WTC11 (cell line): Measurements from ENCODE around the gene CCDC6. TPM values are rescaled to one million over a fixed set of nuclear protein-coding genes. Genes with fewer than 3 reads are reported as not detected.

ENCODE experiments used
- ATAC-seq: fragments of 200-7000 bp; cut with Tn5 transposase; 2 replicates; pipeline ENCODE4 v1.10.0; 2021; ENCODE audit warnings: mild to moderate bottlenecking, moderate library complexity
- CTCF ChIA-PET: fragments of 300-600 bp; sonication (Branson Sonifier 250); formaldehyde crosslinking; loops from one replicate; lab custom pipeline; 2021; ENCODE audit warnings: antibody characterized with exemption; lab: Charles Lee
- POLR2A ChIA-PET: fragments of 350-600 bp; sonication (Branson Sonifier 250); formaldehyde crosslinking; loops from one replicate; lab custom pipeline; 2021; ENCODE audit warnings: antibody characterized with exemption; lab: Charles Lee
- DNase-seq: peaks from one replicate; pipeline ENCODE4 v3.0.0; 2021; ENCODE audit warnings: low spot score
- H3K27ac Mint-ChIP-seq: 2 replicates; pipeline ENCODE4 v1.8.0; 2021; ENCODE audit warnings: mixed read lengths
- H3K27me3 Mint-ChIP-seq: 2 replicates; pipeline ENCODE4 v1.8.0; 2021; ENCODE audit warnings: low read depth, mild to moderate bottlenecking, moderate library complexity, mixed read lengths
- H3K36me3 Mint-ChIP-seq: 2 replicates; pipeline ENCODE4 v1.8.0; 2021; ENCODE audit warnings: mixed read lengths
- H3K4me1 Mint-ChIP-seq: 2 replicates; pipeline ENCODE4 v1.8.0; 2022; ENCODE audit warnings: mixed read lengths
- H3K4me3 Mint-ChIP-seq: 2 replicates; pipeline ENCODE4 v1.8.0; 2021; ENCODE audit warnings: mild to moderate bottlenecking, moderate library complexity, mixed read lengths
- H3K9me3 Mint-ChIP-seq: 2 replicates; pipeline ENCODE4 v1.8.0; 2021; ENCODE audit warnings: mixed read lengths
- ATF1 ChIP-seq: sonication (generic); formaldehyde crosslinking; IDR thresholded peaks from 2 replicates; pipeline ENCODE4 v1.8.1; 2023; ENCODE audit warnings: mild to moderate bottlenecking, moderate library complexity, missing genetic modification reagents
- CBFB ChIP-seq: sonication (generic); formaldehyde crosslinking; IDR thresholded peaks from 2 replicates; pipeline ENCODE4 v1.8.1; 2022; ENCODE audit warnings: mild to moderate bottlenecking, low read depth, missing genetic modification reagents
- E2F1 ChIP-seq: sonication (generic); formaldehyde crosslinking; IDR thresholded peaks from 2 replicates; pipeline ENCODE4 v1.8.0; 2022; ENCODE audit warnings: mild to moderate bottlenecking, missing genetic modification reagents
- ESRRA ChIP-seq: sonication (generic); formaldehyde crosslinking; IDR thresholded peaks from 2 replicates; pipeline ENCODE4 v1.8.1; 2022; ENCODE audit warnings: mild to moderate bottlenecking, missing genetic modification reagents, borderline replicate concordance
- FOXJ3 ChIP-seq: sonication (generic); formaldehyde crosslinking; IDR thresholded peaks from 2 replicates; pipeline ENCODE4 v1.9.0; 2021; ENCODE audit warnings: missing genetic modification reagents, mild to moderate bottlenecking, borderline replicate concordance
- HMGXB4 ChIP-seq: sonication (generic); formaldehyde crosslinking; IDR thresholded peaks from 2 replicates; pipeline ENCODE4 v1.8.1; 2023; ENCODE audit warnings: mild to moderate bottlenecking, moderate library complexity, missing genetic modification reagents
- IRF2 ChIP-seq: sonication (generic); formaldehyde crosslinking; IDR thresholded peaks from 2 replicates; pipeline ENCODE4 v1.8.0; 2022; ENCODE audit warnings: low read depth, missing genetic modification reagents, borderline replicate concordance
- JAZF1 ChIP-seq: fragments of 250-450 bp; sonication (Bioruptor Pico); IDR thresholded peaks from 2 replicates; pipeline ENCODE4 v1.9.0; 2021; ENCODE audit warnings: moderate library complexity, mild to moderate bottlenecking, inconsistent platforms
- JUN ChIP-seq: sonication (generic); formaldehyde crosslinking; IDR thresholded peaks from 2 replicates; pipeline ENCODE4 v1.8.0; 2023; ENCODE audit warnings: mild to moderate bottlenecking, missing genetic modification reagents
- MAX ChIP-seq: sonication (generic); formaldehyde crosslinking; IDR thresholded peaks from 2 replicates; pipeline ENCODE4 v1.8.0; 2022; ENCODE audit warnings: mild to moderate bottlenecking, missing genetic modification reagents
- MYBL2 ChIP-seq: sonication (generic); formaldehyde crosslinking; IDR thresholded peaks from 2 replicates; pipeline ENCODE4 v1.8.1; 2023; ENCODE audit warnings: mild to moderate bottlenecking, moderate library complexity, missing genetic modification reagents
- NFE2L1 ChIP-seq: sonication (generic); formaldehyde crosslinking; IDR thresholded peaks from 2 replicates; pipeline ENCODE4 v1.8.1; 2023; ENCODE audit warnings: missing genetic modification reagents
- NR2C2 ChIP-seq: sonication (generic); formaldehyde crosslinking; IDR thresholded peaks from 2 replicates; pipeline ENCODE4 v1.8.0; 2022; ENCODE audit warnings: mild to moderate bottlenecking, missing genetic modification reagents
- SMAD4 ChIP-seq: sonication (generic); formaldehyde crosslinking; IDR thresholded peaks from 2 replicates; pipeline ENCODE4 v1.8.0; 2022; ENCODE audit warnings: mild to moderate bottlenecking, missing genetic modification reagents
- TEAD4 ChIP-seq: sonication (generic); formaldehyde crosslinking; IDR thresholded peaks from 2 replicates; pipeline ENCODE4 v1.8.0; 2022; ENCODE audit warnings: mild to moderate bottlenecking, missing genetic modification reagents
- USF2 ChIP-seq: sonication (generic); formaldehyde crosslinking; IDR thresholded peaks from 2 replicates; pipeline ENCODE4 v1.8.1; 2023; ENCODE audit warnings: mild to moderate bottlenecking, missing genetic modification reagents, moderate library complexity
- ZNF317 ChIP-seq: sonication (generic); formaldehyde crosslinking; IDR thresholded peaks from 2 replicates; pipeline ENCODE4 v1.8.1; 2023; ENCODE audit warnings: low read depth, mild to moderate bottlenecking, moderate library complexity, missing genetic modification reagents, borderline replicate concordance
- total RNA-seq: library from RNA; stranded (reverse); gene quantifications from 3 replicates; pipeline ENCODE4 v1.2.3, GENCODE V29; 2021
- TF ChIP-seq, protein P1 (sequence below): sonication (generic); formaldehyde crosslinking; IDR thresholded peaks from 2 replicates; pipeline ENCODE4 v1.8.1; 2023; ENCODE audit warnings: mild to moderate bottlenecking, missing genetic modification reagents
- TF ChIP-seq, protein P2 (sequence below): sonication (generic); formaldehyde crosslinking; IDR thresholded peaks from 2 replicates; pipeline ENCODE4 v1.8.0; 2023; ENCODE audit warnings: mild to moderate bottlenecking, missing genetic modification reagents
- TF ChIP-seq, protein P3 (sequence below): sonication (generic); formaldehyde crosslinking; conservative IDR thresholded peaks from 2 replicates; pipeline ENCODE4 v1.8.1; 2022; ENCODE audit warnings: mild to moderate bottlenecking, missing genetic modification reagents

The CCDC6 gene
- total RNA-seq, 1 experiment from 2014 or later: 55.2 TPM

- TF ChIP-seq, protein P1, sequence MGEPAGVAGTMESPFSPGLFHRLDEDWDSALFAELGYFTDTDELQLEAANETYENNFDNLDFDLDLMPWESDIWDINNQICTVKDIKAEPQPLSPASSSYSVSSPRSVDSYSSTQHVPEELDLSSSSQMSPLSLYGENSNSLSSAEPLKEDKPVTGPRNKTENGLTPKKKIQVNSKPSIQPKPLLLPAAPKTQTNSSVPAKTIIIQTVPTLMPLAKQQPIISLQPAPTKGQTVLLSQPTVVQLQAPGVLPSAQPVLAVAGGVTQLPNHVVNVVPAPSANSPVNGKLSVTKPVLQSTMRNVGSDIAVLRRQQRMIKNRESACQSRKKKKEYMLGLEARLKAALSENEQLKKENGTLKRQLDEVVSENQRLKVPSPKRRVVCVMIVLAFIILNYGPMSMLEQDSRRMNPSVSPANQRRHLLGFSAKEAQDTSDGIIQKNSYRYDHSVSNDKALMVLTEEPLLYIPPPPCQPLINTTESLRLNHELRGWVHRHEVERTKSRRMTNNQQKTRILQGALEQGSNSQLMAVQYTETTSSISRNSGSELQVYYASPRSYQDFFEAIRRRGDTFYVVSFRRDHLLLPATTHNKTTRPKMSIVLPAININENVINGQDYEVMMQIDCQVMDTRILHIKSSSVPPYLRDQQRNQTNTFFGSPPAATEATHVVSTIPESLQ (CRISPR knock-in tag): no peak
- no peak for TF ChIP-seq CBFB (CRISPR knock-in tag)
- no peak for TF ChIP-seq IRF2
- TF ChIP-seq JUN: no peak
- TF ChIP-seq ZNF317 (CRISPR knock-in tag): no peak
- no peak for TF ChIP-seq MYBL2
- no peak for TF ChIP-seq MAX (CRISPR knock-in tag)
- TF ChIP-seq TEAD4 (CRISPR knock-in tag): no peak
Measured at GRCh38 chr10:59851864-59852263, 54.5 kb downstream of the CCDC6 start (continued).

- TF ChIP-seq ATF1 (CRISPR knock-in tag): no peak
- no peak for TF ChIP-seq NR2C2
- no peak for TF ChIP-seq MAX (CRISPR knock-in tag)
- TF ChIP-seq FOXJ3 (CRISPR knock-in tag): no peak
- TF ChIP-seq USF2 (CRISPR knock-in tag): no peak
- TF ChIP-seq, protein P2, sequence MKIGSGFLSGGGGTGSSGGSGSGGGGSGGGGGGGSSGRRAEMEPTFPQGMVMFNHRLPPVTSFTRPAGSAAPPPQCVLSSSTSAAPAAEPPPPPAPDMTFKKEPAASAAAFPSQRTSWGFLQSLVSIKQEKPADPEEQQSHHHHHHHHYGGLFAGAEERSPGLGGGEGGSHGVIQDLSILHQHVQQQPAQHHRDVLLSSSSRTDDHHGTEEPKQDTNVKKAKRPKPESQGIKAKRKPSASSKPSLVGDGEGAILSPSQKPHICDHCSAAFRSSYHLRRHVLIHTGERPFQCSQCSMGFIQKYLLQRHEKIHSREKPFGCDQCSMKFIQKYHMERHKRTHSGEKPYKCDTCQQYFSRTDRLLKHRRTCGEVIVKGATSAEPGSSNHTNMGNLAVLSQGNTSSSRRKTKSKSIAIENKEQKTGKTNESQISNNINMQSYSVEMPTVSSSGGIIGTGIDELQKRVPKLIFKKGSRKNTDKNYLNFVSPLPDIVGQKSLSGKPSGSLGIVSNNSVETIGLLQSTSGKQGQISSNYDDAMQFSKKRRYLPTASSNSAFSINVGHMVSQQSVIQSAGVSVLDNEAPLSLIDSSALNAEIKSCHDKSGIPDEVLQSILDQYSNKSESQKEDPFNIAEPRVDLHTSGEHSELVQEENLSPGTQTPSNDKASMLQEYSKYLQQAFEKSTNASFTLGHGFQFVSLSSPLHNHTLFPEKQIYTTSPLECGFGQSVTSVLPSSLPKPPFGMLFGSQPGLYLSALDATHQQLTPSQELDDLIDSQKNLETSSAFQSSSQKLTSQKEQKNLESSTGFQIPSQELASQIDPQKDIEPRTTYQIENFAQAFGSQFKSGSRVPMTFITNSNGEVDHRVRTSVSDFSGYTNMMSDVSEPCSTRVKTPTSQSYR (CRISPR knock-in tag): no peak
- TF ChIP-seq NFE2L1 (CRISPR knock-in tag): no peak
- TF ChIP-seq JAZF1 (CRISPR knock-in tag): no peak
- no peak for TF ChIP-seq E2F1 (CRISPR knock-in tag)
- TF ChIP-seq ESRRA: no peak
- TF ChIP-seq, protein P3, sequence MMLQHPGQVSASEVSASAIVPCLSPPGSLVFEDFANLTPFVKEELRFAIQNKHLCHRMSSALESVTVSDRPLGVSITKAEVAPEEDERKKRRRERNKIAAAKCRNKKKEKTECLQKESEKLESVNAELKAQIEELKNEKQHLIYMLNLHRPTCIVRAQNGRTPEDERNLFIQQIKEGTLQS (CRISPR knock-in tag): no peak
- TF ChIP-seq SMAD4 (CRISPR knock-in tag): no peak
- TF ChIP-seq HMGXB4 (CRISPR knock-in tag): no peak
- POLR2A ChIA-PET: interaction anchor here (1.0 to 1.2 kb wide), 2 partner anchors 59 to 61 kb away, joined by 3 to 4 read pairs; partner anchors contain the start of gene CCDC6
- Mint-ChIP-seq H3K36me3 (peaks cover 23% of the 10 kb centered on the region), H3K4me1 (peaks cover 62% of the 10 kb centered on the region), H3K27me3 (peaks cover 4% of the 10 kb centered on the region; the same call in 1 of the 2 replicates), H3K9me3 (no peaks in the 10 kb centered on the region), H3K4me3 (0 out of 2 replicates have a peak overlapping the region, but pooled peaks have one; percentile 24), H3K27ac (peak overlapping the region; percentile 56; the same call in 1 of the 2 replicates)
- CTCF ChIA-PET: interaction anchor here (0.6 to 5.7 kb wide), 8 partner anchors 10 to 225 kb away, joined by 3 to 64 read pairs (median 4); partner anchors contain the start of gene CCDC6
- ATAC-seq (peak; percentile 56), DNase-seq (peak; percentile 13)
Measured at GRCh38 chr10:59847888-59848287, 58.5 kb downstream of the CCDC6 start.
